Activated CD4-positive, alpha-beta T cell treated with anti-CD3 and anti-CD28 coated beads for 36 hours (primary cell): ENCODE data around the gene CERS2. TPM values are rescaled to one million over a fixed set of nuclear protein-coding genes. Genes with fewer than 3 reads are reported as not detected.

Experiments used
- ATAC-seq: fragments of 200-7000 bp; cut with Tn5 transposase; one replicate; pipeline ENCODE4 v1.10.0; 2021; ENCODE audit warnings: mild to moderate bottlenecking, moderate library complexity
- CTCF ChIA-PET: fragments of 350-600 bp; sonication (Branson Sonifier 250); formaldehyde crosslinking; loops from one replicate; lab custom pipeline; 2021; ENCODE audit warnings: antibody characterized with exemption; lab: Charles Lee
- POLR2A ChIA-PET: fragments of 350-600 bp; sonication (Branson Sonifier 250); formaldehyde crosslinking; loops from one replicate; lab custom pipeline; 2021; ENCODE audit warnings: antibody characterized with exemption, inconsistent platforms; lab: Charles Lee
- DNase-seq: peaks from one replicate; pipeline ENCODE4 v3.0.0-alpha.2; 2020
- H3K27ac Mint-ChIP-seq: one replicate; pipeline ENCODE4 v1.8.0; 2021; ENCODE audit warnings: mixed read lengths
- H3K27me3 Mint-ChIP-seq: one replicate; pipeline ENCODE4 v1.8.0; 2021; ENCODE audit warnings: mixed read lengths
- H3K36me3 Mint-ChIP-seq: one replicate; pipeline ENCODE4 v1.8.0; 2021; ENCODE audit warnings: low read depth, mixed read lengths
- H3K4me1 Mint-ChIP-seq: one replicate; pipeline ENCODE4 v1.8.0; 2021; ENCODE audit warnings: mixed read lengths
- H3K4me3 Mint-ChIP-seq: one replicate; pipeline ENCODE4 v1.8.0; 2021; ENCODE audit warnings: mild to moderate bottlenecking, moderate library complexity, mixed read lengths
- H3K9me3 Mint-ChIP-seq: one replicate; pipeline ENCODE4 v1.8.0; 2021; ENCODE audit warnings: low read depth, mixed read lengths
- intact Hi-C, 2 experiments: fragments of 100-400 bp; cut with DNase I in 1 of 2; cut with micrococcal nuclease in 1 of 2; formaldehyde crosslinking; loops; one replicate each; pipeline versions ENCODE4 v1.14.2 to v1.15.1; 2022 to 2024; cut with DNase I, micrococcal nuclease
- total RNA-seq, 2 experiments: library from RNA; stranded (reverse); gene quantifications; one replicate each; pipeline ENCODE4 v1.2.3, GENCODE V29; 2021

CERS2 gene
- total RNA-seq, 2 experiments from 2014 or later = 134 to 151 TPM

GRCh38 chr1:150979092-150980056, 4.7 kb upstream of the CERS2 start:
- H3K9me3 Mint-ChIP-seq = no peaks in the 10 kb centered on the region
- peak; percentile 94 for DNase-seq
- POLR2A ChIA-PET = interaction anchor here (0.8 kb wide), 1 partner anchor 316 kb away, joined by 3 read pairs; no protein-coding TSS in a partner anchor
- H3K27ac Mint-ChIP-seq = peak overlapping the region; percentile 63
- no peaks in the 10 kb centered on the region for H3K27me3 Mint-ChIP-seq
- ATAC-seq = peak; percentile 53
- H3K4me1 Mint-ChIP-seq = peaks cover 39% of the 10 kb centered on the region
- intact Hi-C loops = loop anchor here (1.0 to 10.0 kb wide), 7 partner anchors 27 to 724 kb away; partner anchors contain the start of genes GOLPH3L (in 1 of the 2), MCL1 (in 1 of the 2) and MINDY1 (in 1 of the 2)
- CTCF ChIA-PET = interaction anchor here (0.6 to 7.1 kb wide), 20 partner anchors 9 to 442 kb away, joined by 3 to 90 read pairs (median 4); partner anchors contain the start of genes ENSA and MINDY1
- H3K4me3 Mint-ChIP-seq = no peak overlapping the region
- no peaks in the 10 kb centered on the region for H3K36me3 Mint-ChIP-seq

GRCh38 chr1:150976879-150977694, 2.5 kb upstream of the CERS2 start:
- Mint-ChIP-seq H3K27me3 (no peaks in the 10 kb centered on the region), H3K36me3 (peaks cover 8% of the 10 kb centered on the region), H3K4me3 (peak overlapping the region; percentile 55), H3K27ac (peak overlapping the region; percentile 89), H3K9me3 (no peaks in the 10 kb centered on the region), H3K4me1 (peaks cover 51% of the 10 kb centered on the region)
- POLR2A ChIA-PET = interaction anchor here (0.6 to 1.0 kb wide), 2 partner anchors 8 to 30 kb away, joined by 3 to 5 read pairs; partner anchors contain the start of gene MINDY1
- peak; percentile 65 for ATAC-seq
- CTCF ChIA-PET = interaction anchor here (0.9 to 7.1 kb wide), 8 partner anchors 11 to 721 kb away, joined by 3 to 90 read pairs (median 6); partner anchors contain the start of gene MINDY1
- DNase-seq = peak; percentile 89
- intact Hi-C loops = loop anchor here (5.0 to 10.0 kb wide), 5 partner anchors 282 to 512 kb away; partner anchors contain the start of genes GOLPH3L (in 1 of the 2) and MCL1 (in 1 of the 2)

GRCh38 chr1:150976401-150976821, 1.8 kb upstream of the CERS2 start:
- intact Hi-C loops = loop anchor here (5.0 to 10.0 kb wide), 5 partner anchors 282 to 512 kb away; partner anchors contain the start of genes GOLPH3L (in 1 of the 2) and MCL1 (in 1 of the 2)
- H3K4me3 Mint-ChIP-seq = peak overlapping the region; percentile 88
- peaks cover 58% of the 10 kb centered on the region for H3K4me1 Mint-ChIP-seq
- ChIA-PET CTCF (interaction anchor here (0.6 to 3.8 kb wide), 9 partner anchors 11 to 720 kb away, joined by 3 to 15 read pairs (median 4); partner anchors contain the start of gene MINDY1), POLR2A (interaction anchor here (0.7 to 1.0 kb wide), 3 partner anchors 81 to 344 kb away, joined by 3 to 9 read pairs (median 3); no protein-coding TSS in a partner anchor)
- ATAC-seq (no peak), DNase-seq (no peak)
- H3K36me3 Mint-ChIP-seq = peaks cover 10% of the 10 kb centered on the region
- no peaks in the 10 kb centered on the region for H3K9me3 Mint-ChIP-seq
- H3K27ac Mint-ChIP-seq = no peak overlapping the region
- no peaks in the 10 kb centered on the region for H3K27me3 Mint-ChIP-seq

GRCh38 chr1:150973836-150974579, 627 bp downstream of the CERS2 start:
- H3K4me1 Mint-ChIP-seq = peaks cover 63% of the 10 kb centered on the region
- peak; percentile 67 for DNase-seq
- peak overlapping the region; percentile 88 for H3K4me3 Mint-ChIP-seq
- no peaks in the 10 kb centered on the region for H3K27me3 Mint-ChIP-seq
- H3K36me3 Mint-ChIP-seq = peaks cover 10% of the 10 kb centered on the region
- ChIA-PET POLR2A (interaction anchor here (0.7 to 1.8 kb wide), 3 partner anchors 8 to 32 kb away, joined by 3 to 9 read pairs (median 3); partner anchors contain the start of gene MINDY1), CTCF (interaction anchor here (0.5 to 3.8 kb wide), 7 partner anchors 10 to 702 kb away, joined by 3 to 15 read pairs (median 3); partner anchors contain the start of genes C1orf54 and MINDY1)
- H3K9me3 Mint-ChIP-seq = no peaks in the 10 kb centered on the region
- peak; percentile 27 for ATAC-seq
- H3K27ac Mint-ChIP-seq = peak overlapping the region; percentile 87
- intact Hi-C loops = loop anchor here (1.0 to 10.0 kb wide), 10 partner anchors 34 to 509 kb away; partner anchors contain the start of genes GOLPH3L (in 2 of the 2), ARNT (in 1 of the 2), CDC42SE1 (in 1 of the 2) and ENSA (in 1 of the 2)

- H3K27ac Mint-ChIP-seq = peak overlapping the region; percentile 87
- ChIA-PET POLR2A (interaction anchor here (0.7 to 1.8 kb wide), 3 partner anchors 8 to 33 kb away, joined by 3 to 9 read pairs (median 3); partner anchors contain the start of gene MINDY1), CTCF (interaction anchor here (0.6 to 3.8 kb wide), 9 partner anchors 9 to 448 kb away, joined by 3 to 15 read pairs (median 3); partner anchors contain the start of gene MINDY1)
- no peak for ATAC-seq
- H3K4me3 Mint-ChIP-seq = peak overlapping the region; percentile 88
- peaks cover 58% of the 10 kb centered on the region for H3K4me1 Mint-ChIP-seq
- no peaks in the 10 kb centered on the region for H3K27me3 Mint-ChIP-seq
- H3K9me3 Mint-ChIP-seq = no peaks in the 10 kb centered on the region
- DNase-seq = peak; percentile 49
- H3K36me3 Mint-ChIP-seq = peaks cover 15% of the 10 kb centered on the region
- intact Hi-C loops = loop anchor here (10.0 kb wide), 2 partner anchors 279 to 509 kb away; partner anchors contain the start of gene GOLPH3L (in 1 of the 2)
Observed at GRCh38 chr1:150973258-150973835, 1.3 kb downstream of the CERS2 start.

GRCh38 chr1:150972417-150972940, 2.2 kb downstream of the CERS2 start:
- Mint-ChIP-seq H3K36me3 (peaks cover 23% of the 10 kb centered on the region), H3K4me3 (peak overlapping the region; percentile 88), H3K27ac (peak overlapping the region; percentile 87), H3K9me3 (no peaks in the 10 kb centered on the region), H3K27me3 (no peaks in the 10 kb centered on the region), H3K4me1 (peaks cover 54% of the 10 kb centered on the region)
- POLR2A ChIA-PET = interaction anchor here (0.6 kb wide), 1 partner anchor 77 kb away, joined by 3 read pairs; no protein-coding TSS in a partner anchor
- CTCF ChIA-PET = interaction anchor here (0.6 to 1.4 kb wide), 3 partner anchors 10 to 311 kb away, joined by 3 to 4 read pairs (median 3); no protein-coding TSS in a partner anchor
- intact Hi-C loops = loop anchor here (10.0 kb wide), 2 partner anchors 278 to 508 kb away; partner anchors contain the start of gene GOLPH3L (in 1 of the 2)
- no peak for ATAC-seq
- DNase-seq = no peak

- ATAC-seq = no peak
- ChIA-PET CTCF (interaction anchor here (0.6 to 1.4 kb wide), 3 partner anchors 9 to 692 kb away, joined by 3 read pairs; no protein-coding TSS in a partner anchor), POLR2A (interaction anchor here (0.5 to 0.6 kb wide), 3 partner anchors 77 to 510 kb away, joined by 3 to 7 read pairs (median 3); no protein-coding TSS in a partner anchor)
- DNase-seq = peak; percentile 24
- H3K36me3 Mint-ChIP-seq = peaks cover 25% of the 10 kb centered on the region
- H3K27me3 Mint-ChIP-seq = no peaks in the 10 kb centered on the region
- H3K9me3 Mint-ChIP-seq = no peaks in the 10 kb centered on the region
- intact Hi-C loops = loop anchor here (10.0 kb wide), 2 partner anchors 277 to 507 kb away; partner anchors contain the start of gene GOLPH3L (in 1 of the 2)
- peak overlapping the region; percentile 88 for H3K4me3 Mint-ChIP-seq
- H3K27ac Mint-ChIP-seq = peak overlapping the region; percentile 87
- H3K4me1 Mint-ChIP-seq = peaks cover 47% of the 10 kb centered on the region
Observed at GRCh38 chr1:150971583-150972416, 2.8 kb downstream of the CERS2 start.
